MM.1S (cell line): ENCODE results near the gene CCR1.

Experiments
- DNase-seq: peaks from one replicate; pipeline ENCODE4 v3.0.0-alpha.2; 2015
- H2AFZ ChIP-seq: fragments of 300-600 bp; sonication (generic); 2 replicates; pipeline ENCODE4 v1.6.0; 2016; ENCODE audit warnings: antibody characterized with exemption, low read length
- H3F3A ChIP-seq: fragments of 300-600 bp; sonication (generic); 2 replicates; pipeline ENCODE4 v1.6.1; 2016; ENCODE audit warnings: mild to moderate bottlenecking, antibody characterized with exemption, low read length, moderate library complexity, mixed read lengths; ENCODE audit not compliant: insufficient read depth
- H3K27ac ChIP-seq: fragments of 300-600 bp; sonication (generic); 2 replicates; pipeline ENCODE4 v1.5.1; 2016; ENCODE audit warnings: mild to moderate bottlenecking, low read length
- H3K27me3 ChIP-seq: fragments of 300-600 bp; sonication (generic); replicated peaks from 2 replicates; pipeline ENCODE4 v1.6.0; 2016; ENCODE audit warnings: low read length; ENCODE audit not compliant: insufficient read depth
- H3K36me3 ChIP-seq: fragments of 300-600 bp; sonication (generic); replicated peaks from 2 replicates; pipeline ENCODE4 v1.6.1; 2016; ENCODE audit warnings: mild to moderate bottlenecking, low read length, mixed read lengths; ENCODE audit not compliant: insufficient read depth
- H3K4me1 ChIP-seq: fragments of 300-600 bp; sonication (generic); 2 replicates; pipeline ENCODE4 v1.6.1; 2016; ENCODE audit warnings: low read length, mixed read lengths
- H3K4me2 ChIP-seq: fragments of 300-600 bp; sonication (generic); 2 replicates; pipeline ENCODE4 v1.6.0; 2016; ENCODE audit warnings: low read depth, low read length
- H3K4me3 ChIP-seq: fragments of 300-600 bp; sonication (generic); 2 replicates; pipeline ENCODE4 v1.5.1; 2016; ENCODE audit warnings: low read length, mixed read lengths
- H3K79me2 ChIP-seq: fragments of 300-600 bp; sonication (generic); 2 replicates; pipeline ENCODE4 v1.6.1; 2016; ENCODE audit warnings: mixed run types, low read length, mixed read lengths
- H3K9ac ChIP-seq: fragments of 300-600 bp; sonication (generic); 2 replicates; pipeline ENCODE4 v1.6.1; 2016; ENCODE audit warnings: low read length, mixed read lengths
- H3K9me2 ChIP-seq: fragments of 300-600 bp; sonication (generic); replicated peaks from 2 replicates; pipeline ENCODE4 v1.6.1; 2016; ENCODE audit warnings: mild to moderate bottlenecking, low read length, mixed read lengths; ENCODE audit not compliant: insufficient read depth
- H3K9me3 ChIP-seq: fragments of 300-600 bp; sonication (generic); replicated peaks from 2 replicates; pipeline ENCODE4 v1.6.1; 2016; ENCODE audit warnings: mild to moderate bottlenecking, low read length, mixed read lengths; ENCODE audit not compliant: insufficient read depth
- H4K20me1 ChIP-seq: fragments of 300-600 bp; sonication (generic); 2 replicates; pipeline ENCODE4 v1.6.1; 2016; ENCODE audit warnings: mild to moderate bottlenecking, low read length, moderate library complexity, mixed read lengths; ENCODE audit not compliant: insufficient read depth
- EZH2 ChIP-seq: fragments of 300-600 bp; sonication (generic); optimal IDR thresholded peaks from 2 replicates; pipeline ENCODE3; 2017; ENCODE audit warnings: low read depth, mild to moderate bottlenecking, antibody characterized with exemption, low read length, mixed read lengths
- EZH2phosphoT487 ChIP-seq: fragments of 300-600 bp; sonication (generic); IDR thresholded peaks from 2 replicates; pipeline ENCODE4 v1.6.1; 2018; ENCODE audit warnings: antibody characterized with exemption, low read length
- TF ChIP-seq, protein P1 (sequence below): fragments of 300-600 bp; sonication (generic); IDR thresholded peaks from 2 replicates; pipeline ENCODE4 v1.5.1; 2016; ENCODE audit warnings: antibody characterized with exemption, low read length, mixed read lengths

Gene CCR1

GRCh38 chr3:46221391-46221790, 13.3 kb upstream of the CCR1 start:
- H3K27me3 ChIP-seq, result no peaks in the 10 kb centered on the region
- H3K79me2 ChIP-seq, result no peaks in the 10 kb centered on the region
- 0 out of 2 replicates have a peak, but pooled peaks cover 10% of the 10 kb centered on the region for H3F3A ChIP-seq
- no peaks in the 10 kb centered on the region for H4K20me1 ChIP-seq
- H2AFZ ChIP-seq, result no peak overlapping the region
- no peak overlapping the region for H3K9ac ChIP-seq
- H3K4me2 ChIP-seq, result no peak overlapping the region; the same call in 1 of the 2 replicates
- no peaks in the 10 kb centered on the region for H3K36me3 ChIP-seq
- no peak overlapping the region for H3K27ac ChIP-seq
- H3K4me1 ChIP-seq, result peaks cover 29% of the 10 kb centered on the region
- TF ChIP-seq EZH2phosphoT487, result no peak
- no peak for TF ChIP-seq EZH2
- TF ChIP-seq, protein P1, sequence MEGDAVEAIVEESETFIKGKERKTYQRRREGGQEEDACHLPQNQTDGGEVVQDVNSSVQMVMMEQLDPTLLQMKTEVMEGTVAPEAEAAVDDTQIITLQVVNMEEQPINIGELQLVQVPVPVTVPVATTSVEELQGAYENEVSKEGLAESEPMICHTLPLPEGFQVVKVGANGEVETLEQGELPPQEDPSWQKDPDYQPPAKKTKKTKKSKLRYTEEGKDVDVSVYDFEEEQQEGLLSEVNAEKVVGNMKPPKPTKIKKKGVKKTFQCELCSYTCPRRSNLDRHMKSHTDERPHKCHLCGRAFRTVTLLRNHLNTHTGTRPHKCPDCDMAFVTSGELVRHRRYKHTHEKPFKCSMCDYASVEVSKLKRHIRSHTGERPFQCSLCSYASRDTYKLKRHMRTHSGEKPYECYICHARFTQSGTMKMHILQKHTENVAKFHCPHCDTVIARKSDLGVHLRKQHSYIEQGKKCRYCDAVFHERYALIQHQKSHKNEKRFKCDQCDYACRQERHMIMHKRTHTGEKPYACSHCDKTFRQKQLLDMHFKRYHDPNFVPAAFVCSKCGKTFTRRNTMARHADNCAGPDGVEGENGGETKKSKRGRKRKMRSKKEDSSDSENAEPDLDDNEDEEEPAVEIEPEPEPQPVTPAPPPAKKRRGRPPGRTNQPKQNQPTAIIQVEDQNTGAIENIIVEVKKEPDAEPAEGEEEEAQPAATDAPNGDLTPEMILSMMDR, result no peak
- no peak overlapping the region for H3K4me3 ChIP-seq
- no peaks in the 10 kb centered on the region for H3K9me3 ChIP-seq
- no peaks in the 10 kb centered on the region for H3K9me2 ChIP-seq
- no peak for DNase-seq

GRCh38 chr3:46218196-46218709, 10.1 kb upstream of the CCR1 start:
- no peaks in the 10 kb centered on the region for H3K36me3 ChIP-seq
- no peak overlapping the region; the same call in 1 of the 2 replicates for H3K4me2 ChIP-seq
- H3K27me3 ChIP-seq, result no peaks in the 10 kb centered on the region
- H3K9me2 ChIP-seq, result no peaks in the 10 kb centered on the region
- no peaks in the 10 kb centered on the region for H4K20me1 ChIP-seq
- H3K4me1 ChIP-seq, result peaks cover 59% of the 10 kb centered on the region
- H2AFZ ChIP-seq, result no peak overlapping the region
- no peak overlapping the region for H3K9ac ChIP-seq
- TF ChIP-seq, protein P1, result no peak
- no peak for TF ChIP-seq EZH2
- no peak for TF ChIP-seq EZH2phosphoT487
- no peak overlapping the region for H3K27ac ChIP-seq
- peaks cover 23% of the 10 kb centered on the region for H3F3A ChIP-seq
- no peak overlapping the region for H3K4me3 ChIP-seq
- no peak for DNase-seq
- H3K79me2 ChIP-seq, result peaks cover 5% of the 10 kb centered on the region; the same call in 1 of the 2 replicates
- no peaks in the 10 kb centered on the region for H3K9me3 ChIP-seq

DNA sequence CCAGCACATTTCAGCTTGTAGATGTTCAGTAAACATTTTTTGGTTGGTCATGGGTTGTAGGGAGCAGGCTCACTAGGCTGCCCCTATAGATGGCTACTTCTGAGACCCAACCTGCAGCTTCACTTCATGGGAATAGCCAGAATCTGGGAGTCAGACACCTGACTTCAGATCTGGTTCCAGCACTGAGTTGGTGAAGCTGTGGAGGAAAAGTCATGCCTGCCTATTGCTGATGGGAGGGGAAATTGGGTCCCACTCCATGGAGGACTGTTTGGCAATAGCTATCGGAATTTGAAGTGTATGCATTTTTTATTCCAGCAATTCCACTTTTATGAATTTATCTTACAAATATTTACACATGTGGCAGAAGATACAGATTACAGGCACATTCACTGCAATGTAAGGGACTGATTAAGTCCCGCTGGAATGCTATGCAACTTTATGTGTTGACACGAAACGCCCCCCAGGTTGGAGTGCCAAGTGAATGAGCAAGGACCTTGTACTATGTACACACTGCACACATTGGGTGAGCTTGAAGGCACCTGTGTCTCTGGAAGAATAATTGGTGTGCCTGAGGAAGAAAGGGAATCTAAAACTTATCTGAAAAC, 7.8 kb upstream of the CCR1 start:
- H3K27ac ChIP-seq, result no peak overlapping the region

More for the DNA sequence above, 7.8 kb upstream of the CCR1 start:
- Histone ChIP-seq H3K4me2 (peak overlapping the region; percentile 84; the same call in 1 of the 2 replicates), H4K20me1 (no peaks in the 10 kb centered on the region), H3K79me2 (peaks cover 5% of the 10 kb centered on the region; the same call in 1 of the 2 replicates), H3K9me3 (no peaks in the 10 kb centered on the region), H3K4me3 (no peak overlapping the region), H3K36me3 (no peaks in the 10 kb centered on the region), H3K9ac (no peak overlapping the region), H3K4me1 (peaks cover 66% of the 10 kb centered on the region), H2AFZ (no peak overlapping the region), H3F3A (peaks cover 35% of the 10 kb centered on the region), H3K27me3 (no peaks in the 10 kb centered on the region), H3K9me2 (no peaks in the 10 kb centered on the region)
- TF ChIP-seq EZH2phosphoT487 (no peak), EZH2 (no peak)
- TF ChIP-seq, protein P1, result no peak
- DNase-seq, result no peak
